WTC11 (cell line): ENCODE data around the gene PCGF5. TPM values are rescaled to one million over a fixed set of nuclear protein-coding genes. Genes with fewer than 3 reads are reported as not detected.

Source experiments
- ATAC-seq: fragments of 200-7000 bp; cut with Tn5 transposase; 2 replicates; pipeline ENCODE4 v1.10.0; 2021; ENCODE audit warnings: mild to moderate bottlenecking, moderate library complexity
- CTCF ChIA-PET: fragments of 300-600 bp; sonication (Branson Sonifier 250); formaldehyde crosslinking; loops from one replicate; lab custom pipeline; 2021; ENCODE audit warnings: antibody characterized with exemption; lab: Charles Lee
- POLR2A ChIA-PET: fragments of 350-600 bp; sonication (Branson Sonifier 250); formaldehyde crosslinking; loops from one replicate; lab custom pipeline; 2021; ENCODE audit warnings: antibody characterized with exemption; lab: Charles Lee
- DNase-seq: peaks from one replicate; pipeline ENCODE4 v3.0.0; 2021; ENCODE audit warnings: low spot score
- H3K27ac Mint-ChIP-seq: 2 replicates; pipeline ENCODE4 v1.8.0; 2021; ENCODE audit warnings: mixed read lengths
- H3K27me3 Mint-ChIP-seq: 2 replicates; pipeline ENCODE4 v1.8.0; 2021; ENCODE audit warnings: low read depth, mild to moderate bottlenecking, moderate library complexity, mixed read lengths
- H3K36me3 Mint-ChIP-seq: 2 replicates; pipeline ENCODE4 v1.8.0; 2021; ENCODE audit warnings: mixed read lengths
- H3K4me1 Mint-ChIP-seq: 2 replicates; pipeline ENCODE4 v1.8.0; 2022; ENCODE audit warnings: mixed read lengths
- H3K4me3 Mint-ChIP-seq: 2 replicates; pipeline ENCODE4 v1.8.0; 2021; ENCODE audit warnings: mild to moderate bottlenecking, moderate library complexity, mixed read lengths
- H3K9me3 Mint-ChIP-seq: 2 replicates; pipeline ENCODE4 v1.8.0; 2021; ENCODE audit warnings: mixed read lengths
- CBFB ChIP-seq: sonication (generic); formaldehyde crosslinking; IDR thresholded peaks from 2 replicates; pipeline ENCODE4 v1.8.1; 2022; ENCODE audit warnings: mild to moderate bottlenecking, low read depth, missing genetic modification reagents
- FOXK1 ChIP-seq: sonication (generic); formaldehyde crosslinking; IDR thresholded peaks from 2 replicates; pipeline ENCODE4 v1.8.0; 2022; ENCODE audit warnings: mild to moderate bottlenecking, moderate library complexity, missing genetic modification reagents
- FOXP1 ChIP-seq: sonication (generic); formaldehyde crosslinking; IDR thresholded peaks from 2 replicates; pipeline ENCODE4 v1.8.0; 2022; ENCODE audit warnings: missing genetic modification reagents, mild to moderate bottlenecking, moderate library complexity, borderline replicate concordance
- GABPB1 ChIP-seq: sonication (generic); formaldehyde crosslinking; IDR thresholded peaks from 2 replicates; pipeline ENCODE4 v1.8.1; 2023; ENCODE audit warnings: mild to moderate bottlenecking, missing genetic modification reagents
- GRHL2 ChIP-seq: fragments of 250-450 bp; sonication (Bioruptor Pico); IDR thresholded peaks from 2 replicates; pipeline ENCODE4 v1.8.0; 2022; ENCODE audit warnings: mild to moderate bottlenecking, moderate library complexity; ENCODE audit not compliant: insufficient replicate concordance, severe bottlenecking
- HMGA2 ChIP-seq: fragments of 250-450 bp; sonication (Bioruptor Pico); IDR thresholded peaks from 2 replicates; pipeline ENCODE4 v1.4.0; 2021; ENCODE audit warnings: mild to moderate bottlenecking, moderate library complexity
- MXD4 ChIP-seq: fragments of 250-450 bp; sonication (Bioruptor Pico); IDR thresholded peaks from 2 replicates; pipeline ENCODE4 v1.8.0; 2021; ENCODE audit warnings: mild to moderate bottlenecking, moderate library complexity, borderline replicate concordance
- NR1H2 ChIP-seq: sonication (generic); formaldehyde crosslinking; IDR thresholded peaks from 2 replicates; pipeline ENCODE4 v1.9.0; 2021; ENCODE audit warnings: mild to moderate bottlenecking, moderate library complexity, missing genetic modification reagents
- SMAD3 ChIP-seq: sonication (generic); formaldehyde crosslinking; IDR thresholded peaks from 2 replicates; pipeline ENCODE4 v1.8.0; 2022; ENCODE audit warnings: missing genetic modification reagents, mild to moderate bottlenecking, borderline replicate concordance
- SOX15 ChIP-seq: fragments of 250-450 bp; sonication (Bioruptor Pico); IDR thresholded peaks from 2 replicates; pipeline ENCODE4 v1.9.0; 2021; ENCODE audit warnings: mild to moderate bottlenecking
- ZNF138 ChIP-seq: sonication (generic); formaldehyde crosslinking; conservative IDR thresholded peaks from 2 replicates; pipeline ENCODE4 v1.8.1; 2022; ENCODE audit warnings: mild to moderate bottlenecking, moderate library complexity, missing genetic modification reagents
- ZNF219 ChIP-seq: sonication (generic); formaldehyde crosslinking; IDR thresholded peaks from 2 replicates; pipeline ENCODE4 v1.8.0; 2023; ENCODE audit warnings: missing genetic modification reagents, mild to moderate bottlenecking, borderline replicate concordance
- ZNF232 ChIP-seq: sonication (generic); formaldehyde crosslinking; IDR thresholded peaks from 2 replicates; pipeline ENCODE4 v1.8.0; 2022; ENCODE audit warnings: mild to moderate bottlenecking, missing genetic modification reagents
- total RNA-seq: library from RNA; stranded (reverse); gene quantifications from 3 replicates; pipeline ENCODE4 v1.2.3, GENCODE V29; 2021
- TF ChIP-seq, protein P1 (sequence below): sonication (generic); formaldehyde crosslinking; IDR thresholded peaks from 2 replicates; pipeline ENCODE4 v1.8.0; 2022; ENCODE audit warnings: mild to moderate bottlenecking, missing genetic modification reagents
- TF ChIP-seq, protein P2 (sequence below): fragments of 250-450 bp; sonication (Bioruptor Pico); IDR thresholded peaks from 2 replicates; pipeline ENCODE4 v1.9.0; 2021; ENCODE audit warnings: mild to moderate bottlenecking
- TF ChIP-seq, protein P3 (sequence below): fragments of 250-450 bp; sonication (Bioruptor Pico); conservative IDR thresholded peaks from 2 replicates; pipeline ENCODE4 v1.9.0; 2021; ENCODE audit warnings: mild to moderate bottlenecking
- TF ChIP-seq, protein P4 (sequence below): sonication (generic); formaldehyde crosslinking; conservative IDR thresholded peaks from 2 replicates; pipeline ENCODE4 v1.8.1; 2023; ENCODE audit warnings: mild to moderate bottlenecking, low read depth, missing genetic modification reagents, moderate library complexity
- TF ChIP-seq, protein P5 (sequence below): sonication (generic); formaldehyde crosslinking; IDR thresholded peaks from 2 replicates; pipeline ENCODE4 v1.8.0; 2022; ENCODE audit warnings: mild to moderate bottlenecking, missing genetic modification reagents
- TF ChIP-seq, protein P6 (sequence below): sonication (generic); formaldehyde crosslinking; IDR thresholded peaks from 2 replicates; pipeline ENCODE4 v1.8.1; 2023; ENCODE audit warnings: mild to moderate bottlenecking, moderate library complexity, missing genetic modification reagents
- TF ChIP-seq, protein P7 (sequence below): sonication (generic); formaldehyde crosslinking; IDR thresholded peaks from 2 replicates; pipeline ENCODE4 v1.8.1; 2023; ENCODE audit warnings: mild to moderate bottlenecking, missing genetic modification reagents, moderate library complexity
- TF ChIP-seq, protein P8 (sequence below): sonication (generic); formaldehyde crosslinking; IDR thresholded peaks from 2 replicates; pipeline ENCODE4 v1.8.1; 2023; ENCODE audit warnings: mild to moderate bottlenecking, missing genetic modification reagents
- TF ChIP-seq, protein P9 (sequence below): sonication (generic); formaldehyde crosslinking; IDR thresholded peaks from 2 replicates; pipeline ENCODE4 v1.8.1; 2022; ENCODE audit warnings: mild to moderate bottlenecking, moderate library complexity, missing genetic modification reagents

Gene PCGF5
- total RNA-seq, 1 experiment from 2014 or later: 5.2 TPM

DNA sequence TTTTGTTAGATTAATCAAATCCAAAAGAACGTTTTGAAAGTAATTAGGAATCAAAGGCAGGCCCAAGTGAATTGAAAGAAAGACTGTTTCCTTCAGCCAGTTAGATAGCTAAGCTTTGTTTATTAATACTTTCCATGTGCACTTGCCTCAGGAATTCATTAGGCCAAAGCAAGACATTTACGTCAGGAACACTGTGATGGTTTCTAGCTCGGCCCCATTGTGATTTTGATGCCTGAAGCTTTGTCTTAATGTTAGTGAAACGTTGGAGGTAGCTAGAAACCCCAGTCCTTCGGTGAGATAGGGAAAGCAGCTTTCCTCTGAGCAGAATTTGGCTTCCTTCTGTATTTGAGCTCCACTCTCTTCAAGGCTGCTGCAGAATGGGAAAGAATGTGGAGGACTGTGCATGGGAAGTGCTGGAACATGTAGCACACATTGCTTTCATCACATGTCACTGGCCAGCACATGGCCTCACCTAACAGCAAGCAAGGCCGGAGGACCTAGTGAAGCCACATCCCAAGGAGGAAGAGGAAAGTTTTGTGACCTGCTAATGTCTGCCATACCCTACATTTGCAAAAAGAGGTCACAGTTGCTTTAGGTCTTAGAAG lies 64.1 kb downstream of the PCGF5 start:
- no peaks in the 10 kb centered on the region for H3K36me3 Mint-ChIP-seq
- ATAC-seq (peak; percentile 74), DNase-seq (no peak)
- no peak overlapping the region for H3K4me3 Mint-ChIP-seq
- CTCF ChIA-PET: interaction anchor here (0.9 to 4.6 kb wide), 5 partner anchors 11 to 410 kb away, joined by 3 to 26 read pairs (median 4); no protein-coding TSS in a partner anchor
- TF ChIP-seq, protein P1, sequence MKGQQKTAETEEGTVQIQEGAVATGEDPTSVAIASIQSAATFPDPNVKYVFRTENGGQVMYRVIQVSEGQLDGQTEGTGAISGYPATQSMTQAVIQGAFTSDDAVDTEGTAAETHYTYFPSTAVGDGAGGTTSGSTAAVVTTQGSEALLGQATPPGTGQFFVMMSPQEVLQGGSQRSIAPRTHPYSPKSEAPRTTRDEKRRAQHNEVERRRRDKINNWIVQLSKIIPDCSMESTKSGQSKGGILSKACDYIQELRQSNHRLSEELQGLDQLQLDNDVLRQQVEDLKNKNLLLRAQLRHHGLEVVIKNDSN: no peak
- TF ChIP-seq ZNF232 (CRISPR knock-in tag) (no peak), ZNF138 (CRISPR knock-in tag) (no peak), GRHL2 (no peak), NR1H2 (CRISPR knock-in tag) (no peak), GABPB1 (no peak), FOXK1 (CRISPR knock-in tag) (no peak), ZNF219 (CRISPR knock-in tag) (no peak), FOXP1 (CRISPR knock-in tag) (no peak), HMGA2 (CRISPR knock-in tag) (no peak)
- TF ChIP-seq, protein P2, sequence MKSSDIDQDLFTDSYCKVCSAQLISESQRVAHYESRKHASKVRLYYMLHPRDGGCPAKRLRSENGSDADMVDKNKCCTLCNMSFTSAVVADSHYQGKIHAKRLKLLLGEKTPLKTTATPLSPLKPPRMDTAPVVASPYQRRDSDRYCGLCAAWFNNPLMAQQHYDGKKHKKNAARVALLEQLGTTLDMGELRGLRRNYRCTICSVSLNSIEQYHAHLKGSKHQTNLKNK: no peak
- TF ChIP-seq, protein P3, sequence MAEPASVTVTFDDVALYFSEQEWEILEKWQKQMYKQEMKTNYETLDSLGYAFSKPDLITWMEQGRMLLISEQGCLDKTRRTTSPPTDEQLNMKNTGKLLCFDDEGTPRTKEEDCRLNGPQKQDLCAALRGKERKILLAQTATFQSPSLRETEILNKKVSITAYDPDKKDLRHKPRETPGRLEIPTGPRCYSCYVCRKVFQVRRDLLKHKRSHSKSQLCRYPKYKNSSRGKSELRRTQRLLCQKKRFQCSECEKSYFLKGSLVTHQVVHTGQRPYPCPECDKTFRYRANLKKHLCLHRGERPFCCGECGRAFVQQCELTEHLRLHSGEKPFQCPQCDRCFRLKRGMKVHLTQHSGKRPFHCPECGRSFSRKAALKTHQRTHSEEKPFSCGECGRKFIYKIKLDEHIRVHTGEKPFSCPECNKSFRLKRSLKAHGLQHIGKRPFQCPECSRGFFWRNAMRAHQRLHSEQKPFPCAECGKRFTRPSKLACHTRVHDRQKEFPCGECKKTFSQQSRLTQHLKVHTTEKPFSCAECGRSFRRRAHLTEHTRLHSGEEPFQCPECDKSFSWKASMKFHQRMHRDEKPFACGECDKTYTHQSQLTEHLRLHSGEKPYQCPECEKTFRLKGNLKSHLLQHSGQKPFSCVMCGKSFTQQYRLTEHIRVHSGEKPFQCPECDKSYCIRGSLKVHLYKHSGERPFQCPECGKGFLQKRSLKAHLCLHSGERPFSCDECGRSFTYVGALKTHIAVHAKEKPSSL: no peak
- TF ChIP-seq, protein P4, sequence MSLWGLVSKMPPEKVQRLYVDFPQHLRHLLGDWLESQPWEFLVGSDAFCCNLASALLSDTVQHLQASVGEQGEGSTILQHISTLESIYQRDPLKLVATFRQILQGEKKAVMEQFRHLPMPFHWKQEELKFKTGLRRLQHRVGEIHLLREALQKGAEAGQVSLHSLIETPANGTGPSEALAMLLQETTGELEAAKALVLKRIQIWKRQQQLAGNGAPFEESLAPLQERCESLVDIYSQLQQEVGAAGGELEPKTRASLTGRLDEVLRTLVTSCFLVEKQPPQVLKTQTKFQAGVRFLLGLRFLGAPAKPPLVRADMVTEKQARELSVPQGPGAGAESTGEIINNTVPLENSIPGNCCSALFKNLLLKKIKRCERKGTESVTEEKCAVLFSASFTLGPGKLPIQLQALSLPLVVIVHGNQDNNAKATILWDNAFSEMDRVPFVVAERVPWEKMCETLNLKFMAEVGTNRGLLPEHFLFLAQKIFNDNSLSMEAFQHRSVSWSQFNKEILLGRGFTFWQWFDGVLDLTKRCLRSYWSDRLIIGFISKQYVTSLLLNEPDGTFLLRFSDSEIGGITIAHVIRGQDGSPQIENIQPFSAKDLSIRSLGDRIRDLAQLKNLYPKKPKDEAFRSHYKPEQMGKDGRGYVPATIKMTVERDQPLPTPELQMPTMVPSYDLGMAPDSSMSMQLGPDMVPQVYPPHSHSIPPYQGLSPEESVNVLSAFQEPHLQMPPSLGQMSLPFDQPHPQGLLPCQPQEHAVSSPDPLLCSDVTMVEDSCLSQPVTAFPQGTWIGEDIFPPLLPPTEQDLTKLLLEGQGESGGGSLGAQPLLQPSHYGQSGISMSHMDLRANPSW (CRISPR knock-in tag): no peak
- TF ChIP-seq, protein P5, sequence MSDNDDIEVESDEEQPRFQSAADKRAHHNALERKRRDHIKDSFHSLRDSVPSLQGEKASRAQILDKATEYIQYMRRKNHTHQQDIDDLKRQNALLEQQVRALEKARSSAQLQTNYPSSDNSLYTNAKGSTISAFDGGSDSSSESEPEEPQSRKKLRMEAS (CRISPR knock-in tag): no peak
- TF ChIP-seq, protein P6, sequence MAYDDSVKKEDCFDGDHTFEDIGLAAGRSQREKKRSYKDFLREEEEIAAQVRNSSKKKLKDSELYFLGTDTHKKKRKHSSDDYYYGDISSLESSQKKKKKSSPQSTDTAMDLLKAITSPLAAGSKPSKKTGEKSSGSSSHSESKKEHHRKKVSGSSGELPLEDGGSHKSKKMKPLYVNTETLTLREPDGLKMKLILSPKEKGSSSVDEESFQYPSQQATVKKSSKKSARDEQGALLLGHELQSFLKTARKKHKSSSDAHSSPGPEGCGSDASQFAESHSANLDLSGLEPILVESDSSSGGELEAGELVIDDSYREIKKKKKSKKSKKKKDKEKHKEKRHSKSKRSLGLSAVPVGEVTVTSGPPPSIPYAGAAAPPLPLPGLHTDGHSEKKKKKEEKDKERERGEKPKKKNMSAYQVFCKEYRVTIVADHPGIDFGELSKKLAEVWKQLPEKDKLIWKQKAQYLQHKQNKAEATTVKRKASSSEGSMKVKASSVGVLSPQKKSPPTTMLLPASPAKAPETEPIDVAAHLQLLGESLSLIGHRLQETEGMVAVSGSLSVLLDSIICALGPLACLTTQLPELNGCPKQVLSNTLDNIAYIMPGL: no peak
- POLR2A ChIA-PET: no interaction called here
- H3K27me3 Mint-ChIP-seq: peaks cover 5% of the 10 kb centered on the region; the same call in 1 of the 2 replicates
- H3K27ac Mint-ChIP-seq: peak overlapping the region; percentile 73; the same call in 1 of the 2 replicates
- H3K9me3 Mint-ChIP-seq: no peaks in the 10 kb centered on the region
- no peaks in the 10 kb centered on the region for H3K4me1 Mint-ChIP-seq

DNA sequence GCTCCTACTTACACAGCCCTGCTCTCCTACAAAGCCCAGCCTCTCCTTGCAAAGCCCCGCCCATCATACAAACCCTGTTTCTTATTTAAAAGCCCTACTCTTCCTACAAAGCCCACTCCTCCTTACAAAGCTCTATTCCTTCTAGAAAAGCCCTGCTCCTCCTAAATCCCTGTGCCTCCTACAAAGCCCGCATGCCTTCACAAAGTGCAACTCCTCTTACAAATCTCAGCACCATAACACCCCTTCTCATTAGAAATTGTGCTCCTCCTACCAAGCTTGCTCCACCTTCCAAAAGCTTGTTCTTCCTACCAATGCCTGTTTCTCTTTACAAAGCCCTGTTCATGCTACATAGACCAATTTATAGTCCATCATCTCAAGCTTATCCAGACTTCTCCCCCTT lies 66.1 kb downstream of the PCGF5 start:
- Mint-ChIP-seq H3K9me3 (no peaks in the 10 kb centered on the region), H3K4me3 (no peak overlapping the region), H3K36me3 (no peaks in the 10 kb centered on the region), H3K27me3 (peaks cover 10% of the 10 kb centered on the region), H3K27ac (no peak overlapping the region), H3K4me1 (no peaks in the 10 kb centered on the region)
- ChIA-PET POLR2A (no interaction called here), CTCF (interaction anchor here (0.9 to 4.6 kb wide), 2 partner anchors 10 to 12 kb away, joined by 4 to 26 read pairs; no protein-coding TSS in a partner anchor)
- DNase-seq: no peak
- ATAC-seq: peak; percentile 14; the same call in 1 of the 2 replicates
- no peak for TF ChIP-seq NR1H2 (CRISPR knock-in tag)
- TF ChIP-seq, protein P2: no peak
- TF ChIP-seq, protein P7, sequence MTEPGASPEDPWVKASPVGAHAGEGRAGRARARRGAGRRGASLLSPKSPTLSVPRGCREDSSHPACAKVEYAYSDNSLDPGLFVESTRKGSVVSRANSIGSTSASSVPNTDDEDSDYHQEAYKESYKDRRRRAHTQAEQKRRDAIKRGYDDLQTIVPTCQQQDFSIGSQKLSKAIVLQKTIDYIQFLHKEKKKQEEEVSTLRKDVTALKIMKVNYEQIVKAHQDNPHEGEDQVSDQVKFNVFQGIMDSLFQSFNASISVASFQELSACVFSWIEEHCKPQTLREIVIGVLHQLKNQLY (CRISPR knock-in tag): no peak
- TF ChIP-seq, protein P8, sequence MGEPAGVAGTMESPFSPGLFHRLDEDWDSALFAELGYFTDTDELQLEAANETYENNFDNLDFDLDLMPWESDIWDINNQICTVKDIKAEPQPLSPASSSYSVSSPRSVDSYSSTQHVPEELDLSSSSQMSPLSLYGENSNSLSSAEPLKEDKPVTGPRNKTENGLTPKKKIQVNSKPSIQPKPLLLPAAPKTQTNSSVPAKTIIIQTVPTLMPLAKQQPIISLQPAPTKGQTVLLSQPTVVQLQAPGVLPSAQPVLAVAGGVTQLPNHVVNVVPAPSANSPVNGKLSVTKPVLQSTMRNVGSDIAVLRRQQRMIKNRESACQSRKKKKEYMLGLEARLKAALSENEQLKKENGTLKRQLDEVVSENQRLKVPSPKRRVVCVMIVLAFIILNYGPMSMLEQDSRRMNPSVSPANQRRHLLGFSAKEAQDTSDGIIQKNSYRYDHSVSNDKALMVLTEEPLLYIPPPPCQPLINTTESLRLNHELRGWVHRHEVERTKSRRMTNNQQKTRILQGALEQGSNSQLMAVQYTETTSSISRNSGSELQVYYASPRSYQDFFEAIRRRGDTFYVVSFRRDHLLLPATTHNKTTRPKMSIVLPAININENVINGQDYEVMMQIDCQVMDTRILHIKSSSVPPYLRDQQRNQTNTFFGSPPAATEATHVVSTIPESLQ: no peak
- no peak for TF ChIP-seq SOX15 (CRISPR knock-in tag)
- no peak for TF ChIP-seq SMAD3 (CRISPR knock-in tag)
- no peak for TF ChIP-seq CBFB (CRISPR knock-in tag)
- TF ChIP-seq MXD4 (CRISPR knock-in tag): no peak
- TF ChIP-seq, protein P9, sequence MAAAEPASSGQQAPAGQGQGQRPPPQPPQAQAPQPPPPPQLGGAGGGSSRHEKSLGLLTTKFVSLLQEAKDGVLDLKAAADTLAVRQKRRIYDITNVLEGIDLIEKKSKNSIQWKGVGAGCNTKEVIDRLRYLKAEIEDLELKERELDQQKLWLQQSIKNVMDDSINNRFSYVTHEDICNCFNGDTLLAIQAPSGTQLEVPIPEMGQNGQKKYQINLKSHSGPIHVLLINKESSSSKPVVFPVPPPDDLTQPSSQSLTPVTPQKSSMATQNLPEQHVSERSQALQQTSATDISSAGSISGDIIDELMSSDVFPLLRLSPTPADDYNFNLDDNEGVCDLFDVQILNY (CRISPR knock-in tag): no peak
